ENCODE measurements around the gene GPC5. TPM values are rescaled to one million over a fixed set of nuclear protein-coding genes. Genes with fewer than 3 reads are reported as not detected.

The GPC5 gene
- total RNA-seq, 1 experiment from 2014 or later, result not detected

DNA sequence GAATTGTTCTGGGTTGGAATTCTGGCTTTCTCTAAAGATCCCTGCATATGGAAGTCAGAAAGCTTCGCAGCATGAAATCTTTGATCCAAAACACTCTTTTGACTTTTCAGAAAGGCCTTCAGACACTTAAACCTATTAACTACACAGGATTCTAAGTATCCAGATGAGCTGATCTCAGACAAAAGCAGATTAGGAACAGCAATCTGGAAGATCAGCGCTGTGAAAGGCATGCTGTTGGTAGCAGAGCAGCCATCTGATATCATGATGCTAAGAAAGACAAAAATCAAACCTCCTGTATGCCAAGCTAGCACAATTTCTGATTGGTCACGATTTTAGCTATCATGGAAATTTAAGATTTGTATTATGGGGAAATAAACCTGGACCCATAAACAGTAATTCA is 589.9 kb downstream of the GPC5 start:
- BruUV-seq (replicated peaks), result no TSS peak
- H3K4me1 Mint-ChIP-seq (ENCODE audit: low read depth, unreplicated experiment), result no peaks in the 10 kb centered on the region
- no peak for DNase-seq
- H3K27me3 Mint-ChIP-seq (ENCODE audit: unreplicated experiment), result no peaks in the 10 kb centered on the region
- CTCF ChIA-PET, result no interaction called here
- H3K27ac Mint-ChIP-seq (ENCODE audit: unreplicated experiment), result no peak overlapping the region
- H3K9me3 Mint-ChIP-seq (ENCODE audit: low read depth, unreplicated experiment), result peaks cover 2% of the 10 kb centered on the region
- H3K4me3 Mint-ChIP-seq (ENCODE audit: low read depth, unreplicated experiment), result no peak overlapping the region
- TF ChIP-seq, protein P1, sequence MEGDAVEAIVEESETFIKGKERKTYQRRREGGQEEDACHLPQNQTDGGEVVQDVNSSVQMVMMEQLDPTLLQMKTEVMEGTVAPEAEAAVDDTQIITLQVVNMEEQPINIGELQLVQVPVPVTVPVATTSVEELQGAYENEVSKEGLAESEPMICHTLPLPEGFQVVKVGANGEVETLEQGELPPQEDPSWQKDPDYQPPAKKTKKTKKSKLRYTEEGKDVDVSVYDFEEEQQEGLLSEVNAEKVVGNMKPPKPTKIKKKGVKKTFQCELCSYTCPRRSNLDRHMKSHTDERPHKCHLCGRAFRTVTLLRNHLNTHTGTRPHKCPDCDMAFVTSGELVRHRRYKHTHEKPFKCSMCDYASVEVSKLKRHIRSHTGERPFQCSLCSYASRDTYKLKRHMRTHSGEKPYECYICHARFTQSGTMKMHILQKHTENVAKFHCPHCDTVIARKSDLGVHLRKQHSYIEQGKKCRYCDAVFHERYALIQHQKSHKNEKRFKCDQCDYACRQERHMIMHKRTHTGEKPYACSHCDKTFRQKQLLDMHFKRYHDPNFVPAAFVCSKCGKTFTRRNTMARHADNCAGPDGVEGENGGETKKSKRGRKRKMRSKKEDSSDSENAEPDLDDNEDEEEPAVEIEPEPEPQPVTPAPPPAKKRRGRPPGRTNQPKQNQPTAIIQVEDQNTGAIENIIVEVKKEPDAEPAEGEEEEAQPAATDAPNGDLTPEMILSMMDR (IDR thresholded peaks at IDR 0.05; ENCODE audit: unreplicated experiment), result no peak
- intact Hi-C loops (cut with micrococcal nuclease; ENCODE audit: unreplicated experiment), result no loop called here
- no peaks in the 10 kb centered on the region for H3K36me3 Mint-ChIP-seq (ENCODE audit: insufficient read depth, unreplicated experiment)

DNA sequence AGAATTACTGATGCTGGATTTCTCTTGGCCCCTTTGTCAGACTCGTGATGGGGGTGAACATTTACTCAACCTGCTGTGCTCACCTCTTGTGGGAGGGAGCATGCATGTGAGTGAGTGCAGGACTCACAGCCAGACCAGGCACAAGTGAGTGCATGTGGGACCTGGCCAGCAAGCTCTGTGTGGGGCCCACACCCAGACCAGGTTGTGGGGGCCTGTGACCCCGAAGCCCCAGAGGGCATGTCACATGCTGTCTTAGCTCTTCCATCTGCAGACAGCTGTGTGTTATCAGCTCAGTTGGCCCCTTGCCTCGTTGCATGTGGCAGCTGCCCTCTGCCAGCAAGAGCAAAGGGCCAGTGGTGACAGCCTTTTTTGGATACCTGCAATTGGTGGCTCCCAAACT is 614.4 kb downstream of the GPC5 start:
- Mint-ChIP-seq H3K36me3 (ENCODE audit: insufficient read depth, unreplicated experiment) (no peaks in the 10 kb centered on the region), H3K4me3 (ENCODE audit: low read depth, unreplicated experiment) (no peak overlapping the region), H3K27me3 (ENCODE audit: unreplicated experiment) (no peaks in the 10 kb centered on the region), H3K27ac (ENCODE audit: unreplicated experiment) (no peak overlapping the region), H3K9me3 (ENCODE audit: low read depth, unreplicated experiment) (no peaks in the 10 kb centered on the region), H3K4me1 (ENCODE audit: low read depth, unreplicated experiment) (no peaks in the 10 kb centered on the region)
- intact Hi-C loops (cut with micrococcal nuclease; ENCODE audit: unreplicated experiment), result no loop called here
- no peak for DNase-seq
- BruUV-seq (replicated peaks), result no TSS peak
- CTCF ChIA-PET, result no interaction called here
- TF ChIP-seq, protein P1 (IDR thresholded peaks at IDR 0.05; ENCODE audit: unreplicated experiment), result no peak

DNA sequence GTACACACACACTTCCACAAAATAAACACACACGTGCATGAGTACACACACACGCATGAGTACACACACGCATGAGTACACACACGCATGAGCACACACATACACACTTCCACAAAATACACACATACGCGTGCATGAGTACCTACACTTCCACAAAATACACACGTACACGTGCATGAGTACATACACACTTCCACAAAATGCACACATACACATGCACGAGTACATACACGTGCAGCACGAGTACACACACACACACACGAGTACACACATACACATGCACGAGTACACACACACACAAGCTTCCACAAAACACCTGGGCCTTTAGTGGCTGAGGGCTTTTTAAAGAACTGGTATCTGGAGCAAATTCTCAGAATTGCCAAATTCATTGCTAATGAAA is 619.3 kb downstream of the GPC5 start:
- Mint-ChIP-seq H3K9me3 (ENCODE audit: low read depth, unreplicated experiment) (no peaks in the 10 kb centered on the region), H3K36me3 (ENCODE audit: insufficient read depth, unreplicated experiment) (no peaks in the 10 kb centered on the region), H3K4me1 (ENCODE audit: low read depth, unreplicated experiment) (no peaks in the 10 kb centered on the region), H3K27ac (ENCODE audit: unreplicated experiment) (no peak overlapping the region), H3K27me3 (ENCODE audit: unreplicated experiment) (no peaks in the 10 kb centered on the region), H3K4me3 (ENCODE audit: low read depth, unreplicated experiment) (no peak overlapping the region)
- TF ChIP-seq, protein P1 (IDR thresholded peaks at IDR 0.05; ENCODE audit: unreplicated experiment), result no peak
- CTCF ChIA-PET, result no interaction called here
- no TSS peak for BruUV-seq (replicated peaks)
- intact Hi-C loops (cut with micrococcal nuclease; ENCODE audit: unreplicated experiment), result no loop called here
- DNase-seq, result no peak

DNA sequence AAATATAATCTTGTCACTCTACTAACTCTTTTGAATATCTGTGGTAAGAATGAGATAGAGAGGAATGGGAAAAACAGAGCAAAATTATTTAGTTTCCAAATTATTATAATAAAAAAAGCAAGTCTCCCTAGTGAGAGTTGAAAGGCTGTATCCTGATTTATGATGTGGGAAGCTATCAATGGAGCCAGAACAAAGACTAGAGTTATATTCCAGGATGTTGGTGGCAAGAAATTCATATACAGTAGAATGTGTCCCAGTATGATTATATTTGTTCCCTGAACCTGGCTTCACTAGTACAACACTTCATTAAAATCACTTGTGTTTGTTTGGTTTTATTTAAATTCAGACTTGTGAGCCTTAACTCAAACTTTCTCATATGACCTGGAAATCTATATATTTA is 630.3 kb downstream of the GPC5 start:
- no peak for DNase-seq
- no peaks in the 10 kb centered on the region for H3K27me3 Mint-ChIP-seq (ENCODE audit: unreplicated experiment)
- TF ChIP-seq, protein P1 (IDR thresholded peaks at IDR 0.05; ENCODE audit: unreplicated experiment), result no peak
- CTCF ChIA-PET, result no interaction called here
- no TSS peak for BruUV-seq (replicated peaks)
- H3K9me3 Mint-ChIP-seq (ENCODE audit: low read depth, unreplicated experiment), result peaks cover 4% of the 10 kb centered on the region
- intact Hi-C loops (cut with micrococcal nuclease; ENCODE audit: unreplicated experiment), result no loop called here
- H3K27ac Mint-ChIP-seq (ENCODE audit: unreplicated experiment), result no peak overlapping the region
- no peaks in the 10 kb centered on the region for H3K36me3 Mint-ChIP-seq (ENCODE audit: insufficient read depth, unreplicated experiment)
- H3K4me3 Mint-ChIP-seq (ENCODE audit: low read depth, unreplicated experiment), result no peak overlapping the region
- no peaks in the 10 kb centered on the region for H3K4me1 Mint-ChIP-seq (ENCODE audit: low read depth, unreplicated experiment)

DNA sequence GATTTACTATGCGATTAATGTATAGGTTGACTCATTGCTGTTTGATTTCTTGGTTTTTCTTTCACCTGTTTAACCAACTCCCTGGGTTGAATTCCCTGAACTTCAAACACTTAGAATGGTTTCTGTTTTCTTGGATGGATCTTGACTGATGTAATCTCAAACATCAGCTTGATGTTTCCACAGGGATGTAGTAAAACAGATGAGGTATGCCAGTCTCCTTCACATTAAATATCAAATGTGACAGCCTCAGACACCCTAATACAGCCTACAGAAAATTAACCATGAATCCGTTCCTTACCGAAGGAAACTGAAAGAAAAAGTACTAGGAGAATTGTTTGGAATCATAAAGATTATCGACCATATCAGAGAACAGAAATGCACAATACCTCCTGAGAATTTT is 631.2 kb downstream of the GPC5 start:
- Mint-ChIP-seq H3K4me3 (ENCODE audit: low read depth, unreplicated experiment) (no peak overlapping the region), H3K27ac (ENCODE audit: unreplicated experiment) (no peak overlapping the region), H3K4me1 (ENCODE audit: low read depth, unreplicated experiment) (no peaks in the 10 kb centered on the region), H3K27me3 (ENCODE audit: unreplicated experiment) (no peaks in the 10 kb centered on the region), H3K9me3 (ENCODE audit: low read depth, unreplicated experiment) (peaks cover 4% of the 10 kb centered on the region), H3K36me3 (ENCODE audit: insufficient read depth, unreplicated experiment) (no peaks in the 10 kb centered on the region)
- BruUV-seq (replicated peaks), result no TSS peak
- intact Hi-C loops (cut with micrococcal nuclease; ENCODE audit: unreplicated experiment), result no loop called here
- no peak for DNase-seq
- CTCF ChIA-PET, result no interaction called here
- TF ChIP-seq, protein P1 (IDR thresholded peaks at IDR 0.05; ENCODE audit: unreplicated experiment), result no peak
